ENCODE measurements around the gene TBX1.
"Not testable (repeated sequence)": the region's sequence is repeated elsewhere in the genome, so short reads cannot be mapped to it uniquely, and the experiment has no call there.

The TBX1 gene

GRCh38 chr22:19723983-19724827 is 36.4 kb upstream of the TBX1 start:
- H3K9me2 ChIP-seq (replicated peaks; ENCODE audit: control insufficient read depth, low read length): no peaks in the 10 kb centered on the region
- H3K4me3 ChIP-seq (ENCODE audit: low read length): no peak overlapping the region
- peaks cover 8% of the 10 kb centered on the region for H3K27me3 ChIP-seq (ENCODE audit: control insufficient read depth, low read length)
- H4K20me1 ChIP-seq (ENCODE audit: control insufficient read depth, insufficient read depth, low read depth, low read length): no peaks in the 10 kb centered on the region
- H3K36me3 ChIP-seq (ENCODE audit: control insufficient read depth, low read length): no peaks in the 10 kb centered on the region
- no peaks in the 10 kb centered on the region for H3K9me3 ChIP-seq (ENCODE audit: control insufficient read depth, insufficient read depth, low read length)
- H3F3A ChIP-seq (ENCODE audit: control insufficient read depth, insufficient read depth): no peaks in the 10 kb centered on the region
- no peaks in the 10 kb centered on the region; the same call in 1 of the 2 replicates for H3K4me1 ChIP-seq (ENCODE audit: control insufficient read depth, low read length)
- no peak overlapping the region; the same call in 1 of the 2 replicates for H3K4me2 ChIP-seq (ENCODE audit: low read length)
- H3K27ac ChIP-seq (ENCODE audit: low read depth, low read length): no peak overlapping the region
- TF ChIP-seq CTCF (IDR thresholded peaks at IDR 0.05; ENCODE audit: low read depth, low read length, poor library complexity, severe bottlenecking) (no peak), EZH2phosphoT487 (IDR thresholded peaks at IDR 0.05; ENCODE audit: borderline replicate concordance, low read length) (no peak)
- no peaks in the 10 kb centered on the region for H3K79me2 ChIP-seq (ENCODE audit: control insufficient read depth, low read length)

- Histone ChIP-seq H3K4me1 (ENCODE audit: control insufficient read depth, low read length) (no peaks in the 10 kb centered on the region), H3K4me3 (ENCODE audit: low read length) (no peak overlapping the region), H3K9me3 (ENCODE audit: control insufficient read depth, insufficient read depth, low read length) (no peaks in the 10 kb centered on the region), H3F3A (ENCODE audit: control insufficient read depth, insufficient read depth) (no peaks in the 10 kb centered on the region), H3K79me2 (ENCODE audit: control insufficient read depth, low read length) (no peaks in the 10 kb centered on the region), H3K36me3 (ENCODE audit: control insufficient read depth, low read length) (no peaks in the 10 kb centered on the region), H3K27me3 (ENCODE audit: control insufficient read depth, low read length) (peaks cover 3% of the 10 kb centered on the region), H3K4me2 (ENCODE audit: low read length) (no peak overlapping the region), H3K9me2 (replicated peaks; ENCODE audit: control insufficient read depth, low read length) (no peaks in the 10 kb centered on the region), H4K20me1 (ENCODE audit: control insufficient read depth, insufficient read depth, low read depth, low read length) (no peaks in the 10 kb centered on the region), H3K27ac (ENCODE audit: low read depth, low read length) (no peak overlapping the region)
- TF ChIP-seq EZH2phosphoT487 (IDR thresholded peaks at IDR 0.05; ENCODE audit: borderline replicate concordance, low read length) (no peak), CTCF (IDR thresholded peaks at IDR 0.05; ENCODE audit: low read depth, low read length, poor library complexity, severe bottlenecking) (no peak)
These were observed 35.5 kb upstream of the TBX1 start for GRCh38 chr22:19724927-19725661.

GRCh38 chr22:19726064-19726788 is 34.4 kb upstream of the TBX1 start:
- H3F3A ChIP-seq (ENCODE audit: control insufficient read depth, insufficient read depth); H3K36me3 ChIP-seq (ENCODE audit: control insufficient read depth, low read length); H3K9me2 ChIP-seq (replicated peaks; ENCODE audit: control insufficient read depth, low read length); H3K9me3 ChIP-seq (ENCODE audit: control insufficient read depth, insufficient read depth, low read length); H4K20me1 ChIP-seq (ENCODE audit: control insufficient read depth, insufficient read depth, low read depth, low read length); H3K4me2 ChIP-seq (ENCODE audit: low read length); H3K4me3 ChIP-seq (ENCODE audit: low read length); H3K4me1 ChIP-seq (ENCODE audit: control insufficient read depth, low read length); H3K27me3 ChIP-seq (ENCODE audit: control insufficient read depth, low read length); H3K27ac ChIP-seq (ENCODE audit: low read depth, low read length); H3K79me2 ChIP-seq (ENCODE audit: control insufficient read depth, low read length): not testable (repeated sequence)

Measured in DOHH2 (cell line).